HEK293T (cell line): ENCODE results near the gene PLCD4.
A peak's percentile ranks its signal among the peaks of the same experiment; 100 is the strongest.

ENCODE experiments used
- CTCF ChIA-PET: fragments of 350-600 bp; formaldehyde crosslinking; extraction: SDS; loops from one replicate; lab custom pipeline; 2021; ENCODE audit warnings: antibody characterized with exemption, inconsistent platforms; lab: Yijun Ruan, JAX
- POLR2A ChIA-PET: fragments of 350-600 bp; formaldehyde crosslinking; extraction: SDS; loops from one replicate; lab custom pipeline; 2020; ENCODE audit warnings: antibody characterized with exemption, inconsistent platforms; lab: Yijun Ruan, JAX
- DNase-seq: peaks from one replicate; pipeline ENCODE4 v3.0.0; 2012; ENCODE audit warnings: mixed read lengths; ENCODE audit errors: extremely low spot score
- ARNT ChIP-seq: fragments of 450-650 bp; IDR thresholded peaks from 2 replicates; pipeline ENCODE4 v1.6.1; 2017; ENCODE audit warnings: mild to moderate bottlenecking
- BHLHE40 ChIP-seq: fragments of 450-650 bp; IDR thresholded peaks from 2 replicates; pipeline ENCODE4 v1.6.1; 2016; ENCODE audit warnings: mild to moderate bottlenecking, moderate library complexity, borderline replicate concordance
- CTBP1 ChIP-seq: fragments of 450-650 bp; IDR thresholded peaks from 2 replicates; pipeline ENCODE4 v1.6.1; 2016; ENCODE audit warnings: borderline replicate concordance
- ELF4 ChIP-seq: fragments of 450-650 bp; IDR thresholded peaks from 2 replicates; pipeline ENCODE4 v1.6.1; 2017; ENCODE audit warnings: antibody characterized with exemption
- FOXA1 ChIP-seq: fragments of 450-650 bp; IDR thresholded peaks from 2 replicates; pipeline ENCODE4 v1.6.1; 2016; ENCODE audit warnings: mild to moderate bottlenecking
- FOXK2 ChIP-seq: fragments of 450-650 bp; IDR thresholded peaks from 2 replicates; pipeline ENCODE4 v1.6.1; 2016; ENCODE audit warnings: mild to moderate bottlenecking
- FOXM1 ChIP-seq: fragments of 450-650 bp; IDR thresholded peaks from 2 replicates; pipeline ENCODE4 v1.6.1; 2017; ENCODE audit warnings: mild to moderate bottlenecking, borderline replicate concordance
- HDGF ChIP-seq: fragments of 450-650 bp; IDR thresholded peaks from 2 replicates; pipeline ENCODE4 v1.6.1; 2017; ENCODE audit warnings: antibody characterized with exemption, borderline replicate concordance
- L3MBTL2 ChIP-seq: fragments of 450-650 bp; conservative IDR thresholded peaks from 2 replicates; pipeline ENCODE4 v1.6.1; 2016; ENCODE audit warnings: mild to moderate bottlenecking
- LEF1 ChIP-seq: fragments of 450-650 bp; IDR thresholded peaks from 2 replicates; pipeline ENCODE4 v1.6.1; 2017; ENCODE audit warnings: mild to moderate bottlenecking, borderline replicate concordance
- NFRKB ChIP-seq: fragments of 450-650 bp; IDR thresholded peaks from 2 replicates; pipeline ENCODE4 v1.6.1; 2016; ENCODE audit warnings: mild to moderate bottlenecking, moderate library complexity
- PKNOX1 ChIP-seq: fragments of 450-650 bp; IDR thresholded peaks from 2 replicates; pipeline ENCODE4 v1.6.1; 2016
- SP1 ChIP-seq: fragments of 450-650 bp; IDR thresholded peaks from 2 replicates; pipeline ENCODE4 v1.6.1; 2017
- SUZ12 ChIP-seq: fragments of 450-650 bp; IDR thresholded peaks from 2 replicates; pipeline ENCODE4 v1.6.1; 2016; ENCODE audit warnings: mild to moderate bottlenecking
- TARDBP ChIP-seq: fragments of 450-650 bp; IDR thresholded peaks from 2 replicates; pipeline ENCODE4 v1.6.1; 2016
- ZNF384 ChIP-seq: fragments of 450-650 bp; IDR thresholded peaks from 2 replicates; pipeline ENCODE4 v1.6.1; 2016

PLCD4 gene

GRCh38 chr2:218662827-218663226 lies 55.1 kb downstream of the PLCD4 start:
- TF ChIP-seq HDGF = no peak
- no peak for TF ChIP-seq FOXK2
- no peak for TF ChIP-seq NFRKB
- no peak for TF ChIP-seq BHLHE40
- TF ChIP-seq FOXM1 = no peak
- TF ChIP-seq TARDBP = no peak
- no peak for TF ChIP-seq ZNF384
- no peak for TF ChIP-seq LEF1
- no peak for TF ChIP-seq CTBP1
- no peak for TF ChIP-seq ARNT
- TF ChIP-seq SP1 = no peak
- no peak for TF ChIP-seq PKNOX1
- TF ChIP-seq FOXA1 = no peak
- TF ChIP-seq ELF4 = no peak
- no peak for TF ChIP-seq SUZ12
- no peak for TF ChIP-seq L3MBTL2
- ChIA-PET CTCF (no interaction called here), POLR2A (interaction anchor here (1.0 kb wide), 1 partner anchor 9 kb away, joined by 5 read pairs; the partner anchor contains the start of genes RNF25 and STK36)
- no peak for DNase-seq

GRCh38 chr2:218663901-218664300 lies 56.2 kb downstream of the PLCD4 start:
- DNase-seq = no peak
- CTCF ChIA-PET = no interaction called here
- TF ChIP-seq BHLHE40 (no peak), CTBP1 (no peak), FOXK2 (no peak), NFRKB (no peak), SUZ12 (no peak), TARDBP (no peak), SP1 (no peak)
- POLR2A ChIA-PET = no interaction called here

GRCh38 chr2:218664653-218665052 lies 57.0 kb downstream of the PLCD4 start:
- TF ChIP-seq SP1 (no peak), L3MBTL2 (no peak), FOXA1 (no peak), CTBP1 (no peak), ZNF384 (no peak), FOXK2 (no peak), LEF1 (no peak), TARDBP (no peak), ELF4 (no peak), FOXM1 (no peak), PKNOX1 (no peak), HDGF (no peak)
- no peak for DNase-seq
- ChIA-PET POLR2A (no interaction called here), CTCF (no interaction called here)

- TF ChIP-seq FOXK2 (no peak), BHLHE40 (no peak), ARNT (no peak), ZNF384 (no peak), SUZ12 (no peak), LEF1 (no peak), NFRKB (no peak), TARDBP (no peak), FOXA1 (no peak), CTBP1 (no peak), L3MBTL2 (no peak)
- DNase-seq = no peak
- POLR2A ChIA-PET = interaction anchor here (0.9 to 4.1 kb wide), 6 partner anchors 8 to 63 kb away, joined by 3 to 39 read pairs (median 4); partner anchors contain the start of genes BCS1L, PLCD4 and ZNF142
- CTCF ChIA-PET = interaction anchor here (0.5 to 1.7 kb wide), 5 partner anchors 12 to 176 kb away, joined by 3 to 7 read pairs (median 4); partner anchors contain the start of genes BCS1L and ZNF142
These were observed 63.5 kb downstream of the PLCD4 start for GRCh38 chr2:218671097-218671653.

GRCh38 chr2:218671654-218672566 lies 64.2 kb downstream of the PLCD4 start, which contains the start of the genes RNF25 and STK36:
Gene RNF25 (minus strand): TSS chr2:218672002. CDS start chr2:218671970, 32 bp downstream.
Gene STK36 (plus strand): TSS chr2:218672086. CDS start chr2:218672830, 744 bp downstream.
- TF ChIP-seq SP1 (no peak), FOXA1 (no peak), PKNOX1 (peak; percentile 35; the same call in 1 of the 2 replicates), ARNT (no peak), ELF4 (peak; percentile 44; the same call in 1 of the 2 replicates), HDGF (no peak), CTBP1 (no peak)

More at GRCh38 chr2:218671654-218672566, 64.2 kb downstream of the PLCD4 start, which contains the start of the genes RNF25 and STK36:
- ChIA-PET CTCF (interaction anchor here (0.5 to 1.7 kb wide), 6 partner anchors 12 to 176 kb away, joined by 3 to 7 read pairs (median 4); partner anchors contain the start of genes BCS1L and ZNF142), POLR2A (interaction anchor here (0.9 to 4.1 kb wide), 7 partner anchors 9 to 64 kb away, joined by 3 to 39 read pairs (median 3); partner anchors contain the start of genes BCS1L, PLCD4 and ZNF142)
- DNase-seq = peak; percentile 94
